Medulla oblongata (tissue), 1 donor: ENCODE results near the gene LIPG.
"Not testable (repeated sequence)": the region's sequence is repeated elsewhere in the genome, so short reads cannot be mapped to it uniquely, and the experiment has no call there.

ENCODE experiments used
- DNase-seq: peaks from one replicate; pipeline ENCODE4 v3.0.0-alpha.2; 2015; ENCODE audit errors: extremely low spot score

Gene LIPG

GRCh38 chr18:49573835-49574234 is 12.0 kb downstream of the LIPG start:
- DNase-seq, result no peak

GRCh38 chr18:49579041-49579440 is 17.2 kb downstream of the LIPG start:
- DNase-seq, result not testable (repeated sequence)

DNA sequence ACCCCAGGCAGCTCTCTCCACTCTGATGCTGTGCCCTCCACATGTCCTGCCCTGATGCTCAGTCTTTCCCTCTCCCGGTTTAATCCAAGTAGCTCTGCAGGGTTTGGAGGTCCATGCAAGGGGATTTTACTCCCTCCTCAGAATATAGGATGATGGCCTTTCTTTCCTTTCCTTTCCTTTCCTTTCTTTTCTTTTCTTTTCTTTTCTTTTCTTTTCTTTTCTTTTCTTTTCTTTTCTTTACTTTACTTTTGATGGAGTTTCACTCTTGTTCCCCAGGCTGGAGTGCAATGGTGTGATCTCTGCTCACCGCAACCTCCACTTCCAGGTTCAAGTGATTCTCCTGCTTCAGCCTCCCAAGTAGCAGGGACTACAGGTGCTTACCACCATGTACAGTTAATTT is 17.7 kb downstream of the LIPG start:
- not testable (repeated sequence) for DNase-seq

- no peak for DNase-seq
Measured at GRCh38 chr18:49580279-49580678, 18.4 kb downstream of the LIPG start.

DNA sequence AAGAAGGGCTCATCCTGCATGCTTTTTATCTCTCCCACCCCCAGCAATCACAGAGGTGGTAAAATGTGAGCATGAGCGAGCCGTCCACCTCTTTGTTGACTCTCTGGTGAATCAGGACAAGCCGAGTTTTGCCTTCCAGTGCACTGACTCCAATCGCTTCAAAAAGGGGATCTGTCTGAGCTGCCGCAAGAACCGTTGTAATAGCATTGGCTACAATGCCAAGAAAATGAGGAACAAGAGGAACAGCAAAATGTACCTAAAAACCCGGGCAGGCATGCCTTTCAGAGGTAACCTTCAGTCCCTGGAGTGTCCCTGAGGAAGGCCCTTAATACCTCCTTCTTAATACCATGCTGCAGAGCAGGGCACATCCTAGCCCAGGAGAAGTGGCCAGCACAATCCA is 19.5 kb downstream of the LIPG start:
- DNase-seq, result no peak

- DNase-seq, result no peak
Measured at GRCh38 chr18:49582579-49582978, 20.7 kb downstream of the LIPG start.

GRCh38 chr18:49584394-49584793 is 22.5 kb downstream of the LIPG start:
- DNase-seq, result peak; percentile 77

DNA sequence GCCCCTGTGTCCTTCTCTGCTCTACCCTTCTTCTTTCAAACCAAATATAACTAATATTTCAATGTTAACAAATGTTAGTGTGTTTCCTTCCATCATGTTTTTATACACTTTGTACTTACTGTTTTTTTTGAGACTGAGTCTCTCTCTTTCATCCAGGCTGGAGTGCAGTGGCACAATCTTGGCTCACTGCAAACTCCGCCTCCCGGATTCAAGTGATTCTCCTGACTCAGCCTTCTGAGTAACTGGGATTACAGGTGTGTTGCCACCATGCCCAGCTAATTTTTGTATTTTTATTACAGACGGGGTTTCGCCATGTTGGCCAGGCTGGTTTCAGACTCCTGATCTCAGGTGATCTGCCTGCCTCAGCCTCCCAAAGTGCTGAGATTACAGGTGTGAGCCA is 23.1 kb downstream of the LIPG start:
- DNase-seq, result not testable (repeated sequence)

GRCh38 chr18:49585781-49586663 is 24.2 kb downstream of the LIPG start:
- no peak for DNase-seq

- no peak for DNase-seq
Measured at GRCh38 chr18:49588171-49588570, 26.3 kb downstream of the LIPG start.

DNA sequence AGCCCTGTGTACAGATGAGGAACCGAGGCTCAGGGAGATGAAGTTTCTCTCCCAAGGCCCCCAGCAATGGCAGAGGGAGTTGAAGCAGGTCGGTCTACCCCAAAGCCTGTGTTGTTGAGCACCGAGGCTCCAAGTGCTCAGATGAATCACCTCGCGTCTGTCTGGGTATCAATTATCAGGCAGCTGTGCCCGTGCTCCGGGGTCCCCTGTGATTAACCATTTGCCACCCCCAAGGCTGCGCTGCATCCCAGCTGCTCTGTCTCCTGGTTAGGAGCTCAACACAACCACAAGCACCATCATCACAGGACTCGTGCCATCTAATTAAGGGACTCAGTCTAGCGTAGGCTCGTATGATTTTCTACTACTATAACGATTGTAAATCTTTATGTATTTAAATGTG is 27.1 kb downstream of the LIPG start:
- DNase-seq, result no peak

GRCh38 chr18:49590608-49591007 is 28.8 kb downstream of the LIPG start:
- no peak for DNase-seq

DNA sequence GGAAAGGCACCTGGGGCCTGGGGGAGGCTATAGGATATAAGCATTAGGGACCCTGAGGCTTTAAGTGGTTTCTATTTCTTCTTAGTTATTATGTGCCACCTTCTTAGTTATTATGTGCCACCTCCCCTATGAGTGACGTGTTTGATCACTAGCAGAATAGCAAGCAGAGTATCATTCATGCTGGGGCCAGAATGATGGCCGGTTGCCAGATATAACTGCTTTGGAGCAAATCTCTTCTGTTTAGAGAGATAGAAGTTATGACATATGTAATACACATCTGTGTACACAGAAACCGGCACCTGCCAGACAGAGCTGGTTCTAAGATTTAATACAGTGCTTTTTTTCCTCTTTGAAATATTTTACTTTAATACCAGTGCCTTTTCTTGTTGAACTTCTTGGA is 29.4 kb downstream of the LIPG start:
- DNase-seq, result no peak

- no peak for DNase-seq
Measured at GRCh38 chr18:49591775-49592174, 29.9 kb downstream of the LIPG start.

DNA sequence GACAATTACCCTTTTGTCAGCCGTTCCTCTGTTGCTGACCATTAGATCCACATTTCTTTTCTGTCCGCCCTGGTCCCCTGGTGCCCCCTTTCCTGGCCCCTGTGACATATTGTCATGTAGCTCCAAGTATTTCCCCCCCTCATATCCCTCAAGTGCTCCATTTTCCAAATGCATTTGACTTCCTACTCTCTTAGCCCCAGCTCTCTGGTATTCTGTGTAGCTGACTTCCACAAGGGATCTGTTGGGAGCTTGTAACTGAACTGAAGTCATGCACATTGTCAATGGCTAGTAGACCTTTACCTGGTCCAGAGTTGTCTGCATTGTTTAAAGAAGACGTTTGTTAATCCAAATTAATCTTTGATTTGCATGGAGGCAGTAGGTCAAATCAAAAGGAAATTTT is 34.8 kb downstream of the LIPG start:
- no peak for DNase-seq

DNA sequence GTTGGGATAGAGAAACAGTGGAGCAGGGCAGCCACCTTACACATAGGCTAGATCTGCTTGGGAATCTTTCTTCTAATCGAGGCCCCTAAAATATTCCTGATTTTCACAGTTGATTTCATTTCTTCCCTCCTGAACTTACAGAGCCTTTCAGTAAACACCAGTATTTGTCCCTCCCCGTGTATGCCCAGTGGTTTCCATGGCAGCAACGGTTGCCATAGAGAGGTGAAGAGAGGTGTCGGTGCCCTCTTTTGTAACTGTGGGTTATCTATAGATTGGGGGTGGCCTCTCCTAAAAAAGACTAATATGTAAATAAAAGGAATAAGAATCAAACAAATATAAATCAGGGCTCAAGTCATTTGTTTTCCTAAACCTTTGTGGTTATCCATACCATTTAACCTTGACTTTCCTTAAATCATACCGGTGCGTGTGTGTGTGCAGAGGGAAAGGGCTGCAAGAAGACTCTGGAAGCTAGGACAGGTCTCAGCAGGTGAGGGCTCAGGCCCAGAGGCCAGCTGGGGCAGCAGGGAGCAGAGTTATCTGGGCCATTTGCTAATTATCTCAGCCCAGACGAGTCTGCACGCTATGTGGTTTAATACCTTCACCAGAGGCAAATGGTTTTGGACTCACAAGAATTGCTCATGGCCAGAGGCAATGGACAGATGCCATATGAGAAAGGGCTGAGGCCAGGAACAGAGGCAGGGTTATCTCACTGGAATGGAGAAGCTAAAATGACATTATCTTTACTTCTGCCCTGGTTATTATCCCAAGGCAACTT is 35.5 kb downstream of the LIPG start:
- no peak for DNase-seq

GRCh38 chr18:49601211-49601610 is 39.4 kb downstream of the LIPG start:
- no peak for DNase-seq

- no peak for DNase-seq
Measured at GRCh38 chr18:49608366-49609255, 46.8 kb downstream of the LIPG start.

DNA sequence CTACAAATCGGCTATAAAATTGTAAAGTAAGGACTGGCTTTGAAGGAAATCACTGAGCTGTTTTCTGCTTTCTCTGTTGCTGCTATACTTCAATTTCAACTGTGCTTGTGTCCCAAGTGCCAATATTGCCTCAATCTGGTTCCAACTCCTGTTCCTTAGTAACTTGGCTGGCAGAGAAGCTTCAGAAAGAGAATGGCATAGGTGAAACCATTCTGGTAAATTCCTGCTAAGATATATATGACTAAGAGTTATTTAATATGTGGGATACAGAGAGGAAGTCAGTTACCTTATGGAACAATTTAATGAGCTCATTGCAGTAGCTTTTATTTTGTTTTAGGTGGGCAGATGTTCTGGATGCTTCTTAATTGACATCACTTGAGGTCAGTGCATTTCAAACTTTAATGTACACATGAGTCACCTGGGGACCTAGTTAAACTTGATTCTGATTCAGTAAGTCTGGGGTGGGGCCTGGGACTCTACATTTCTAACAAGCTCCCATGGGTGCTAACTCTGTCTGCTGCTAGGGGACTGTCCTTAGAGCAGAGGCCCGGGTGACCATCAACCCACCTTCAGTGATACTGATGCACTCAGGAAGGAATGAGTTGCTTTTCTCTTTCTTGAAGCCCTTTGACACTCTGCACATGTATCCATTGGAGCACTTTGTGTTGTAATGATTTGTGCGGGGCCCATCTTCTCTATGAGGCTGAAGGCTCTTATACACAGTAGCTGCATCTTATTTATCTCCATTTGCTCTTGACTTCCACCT is 47.6 kb downstream of the LIPG start:
- no peak for DNase-seq

- DNase-seq, result no peak
Measured at GRCh38 chr18:49610022-49610445, 48.2 kb downstream of the LIPG start.

DNA sequence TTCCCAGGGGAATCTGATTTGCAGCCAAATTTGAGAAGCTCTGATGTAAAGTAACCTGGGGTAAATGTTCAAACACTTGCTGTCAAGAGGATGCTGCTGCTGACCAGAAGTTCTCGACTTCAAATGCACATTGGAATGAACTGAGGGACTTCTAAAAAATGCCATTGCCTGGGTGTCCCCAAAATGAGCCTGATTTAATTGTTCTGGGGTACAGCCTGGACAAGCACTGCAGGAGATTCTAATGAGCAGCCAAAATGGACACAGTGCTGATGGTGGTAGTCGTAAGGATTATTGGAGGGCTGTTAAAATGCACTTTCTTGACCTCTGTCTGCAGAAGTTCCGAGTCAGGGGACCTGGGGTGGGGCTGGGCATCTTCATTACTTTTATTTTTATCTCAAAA is 49.5 kb downstream of the LIPG start:
- DNase-seq, result no peak
